Mesothelial cell of epicardium (in vitro differentiated cells): ENCODE measurements around the gene PNPO. TPM values are rescaled to one million over a fixed set of nuclear protein-coding genes. Genes with fewer than 3 reads are reported as not detected.
"Not testable (repeated sequence)": the region's sequence is repeated elsewhere in the genome, so short reads cannot be mapped to it uniquely, and the experiment has no call there.

Source experiments
- DNase-seq, 2 experiments: peaks; one replicate each; pipeline ENCODE4 v3.0.0; 2021; ENCODE audit warnings: low spot score in 2 of 2; ENCODE audit not compliant: unreplicated experiment in 2 of 2
- H3K27ac Mint-ChIP-seq: 2 replicates; pipeline ENCODE4 v1.8.0; 2021; ENCODE audit warnings: mixed read lengths
- H3K27me3 Mint-ChIP-seq: 2 replicates; pipeline ENCODE4 v1.8.0; 2021; ENCODE audit warnings: low read depth, mixed read lengths
- H3K36me3 Mint-ChIP-seq: 2 replicates; pipeline ENCODE4 v1.8.0; 2021; ENCODE audit warnings: mixed read lengths
- H3K4me1 Mint-ChIP-seq: 2 replicates; pipeline ENCODE4 v1.8.0; 2021; ENCODE audit warnings: mixed read lengths
- H3K4me3 Mint-ChIP-seq: 2 replicates; pipeline ENCODE4 v1.8.0; 2021; ENCODE audit warnings: mild to moderate bottlenecking, moderate library complexity, mixed read lengths
- H3K9me3 Mint-ChIP-seq: 2 replicates; pipeline ENCODE4 v1.8.0; 2021; ENCODE audit warnings: mixed read lengths
- CTCF ChIP-seq: fragments of 200-600 bp; sonication (generic); IDR thresholded peaks from one replicate; pipeline ENCODE4 v1.5.0; 2021; ENCODE audit warnings: antibody characterized with exemption; ENCODE audit not compliant: unreplicated experiment
- total RNA-seq: library from RNA; stranded (reverse); gene quantifications from 3 replicates; pipeline ENCODE4 v1.2.1, GENCODE V29; 2021

The PNPO gene
- total RNA-seq, 1 donor from 2014 or later, result 7.4 TPM

- TF ChIP-seq CTCF, result no peak
- Mint-ChIP-seq H3K36me3 (peaks cover 17% of the 10 kb centered on the region), H3K4me1 (peaks cover 5% of the 10 kb centered on the region), H3K9me3 (no peaks in the 10 kb centered on the region), H3K4me3 (no peak overlapping the region), H3K27me3 (no peaks in the 10 kb centered on the region), H3K27ac (no peak overlapping the region)
- DNase-seq, result no peak
These were observed 22.4 kb upstream of the PNPO start for GRCh38 chr17:47918991-47919390.

GRCh38 chr17:47919889-47920288 is 21.5 kb upstream of the PNPO start:
- not testable (repeated sequence) for H3K27ac Mint-ChIP-seq, H3K4me3 Mint-ChIP-seq, H3K4me1 Mint-ChIP-seq, H3K27me3 Mint-ChIP-seq, DNase-seq, H3K9me3 Mint-ChIP-seq
- H3K36me3 Mint-ChIP-seq, result peaks cover 17% of the 10 kb centered on the region

GRCh38 chr17:47924785-47925677 is 16.3 kb upstream of the PNPO start:
- DNase-seq, result no peak
- Mint-ChIP-seq H3K27ac (no peak overlapping the region), H3K4me1 (peaks cover 8% of the 10 kb centered on the region), H3K27me3 (no peaks in the 10 kb centered on the region), H3K9me3 (no peaks in the 10 kb centered on the region), H3K36me3 (peaks cover 31% of the 10 kb centered on the region), H3K4me3 (no peak overlapping the region)
- TF ChIP-seq CTCF, result no peak

- H3K27ac Mint-ChIP-seq, result no peak overlapping the region
- peaks cover 33% of the 10 kb centered on the region for H3K36me3 Mint-ChIP-seq
- H3K27me3 Mint-ChIP-seq, result no peaks in the 10 kb centered on the region
- no peak overlapping the region for H3K4me3 Mint-ChIP-seq
- no peak for DNase-seq
- no peak for TF ChIP-seq CTCF
- H3K9me3 Mint-ChIP-seq, result no peaks in the 10 kb centered on the region
- H3K4me1 Mint-ChIP-seq, result peaks cover 8% of the 10 kb centered on the region
These were observed 15.7 kb upstream of the PNPO start for GRCh38 chr17:47925678-47925988.

GRCh38 chr17:47927821-47928400 is 13.5 kb upstream of the PNPO start:
- Mint-ChIP-seq H3K4me1 (peaks cover 8% of the 10 kb centered on the region), H3K4me3 (no peak overlapping the region), H3K9me3 (no peaks in the 10 kb centered on the region), H3K27me3 (no peaks in the 10 kb centered on the region), H3K27ac (no peak overlapping the region), H3K36me3 (peaks cover 27% of the 10 kb centered on the region)
- no peak for DNase-seq
- no peak for TF ChIP-seq CTCF

- Mint-ChIP-seq H3K36me3 (peaks cover 22% of the 10 kb centered on the region), H3K27ac (no peak overlapping the region), H3K9me3 (no peaks in the 10 kb centered on the region)
These were observed 13.0 kb upstream of the PNPO start for GRCh38 chr17:47928415-47928814.

More at GRCh38 chr17:47928415-47928814, 13.0 kb upstream of the PNPO start:
- no peaks in the 10 kb centered on the region for H3K27me3 Mint-ChIP-seq
- H3K4me3 Mint-ChIP-seq, result no peak overlapping the region
- peaks cover 8% of the 10 kb centered on the region for H3K4me1 Mint-ChIP-seq
- DNase-seq, result no peak
- TF ChIP-seq CTCF, result no peak
